ENCODE data around the gene ERCC4.

DNA sequence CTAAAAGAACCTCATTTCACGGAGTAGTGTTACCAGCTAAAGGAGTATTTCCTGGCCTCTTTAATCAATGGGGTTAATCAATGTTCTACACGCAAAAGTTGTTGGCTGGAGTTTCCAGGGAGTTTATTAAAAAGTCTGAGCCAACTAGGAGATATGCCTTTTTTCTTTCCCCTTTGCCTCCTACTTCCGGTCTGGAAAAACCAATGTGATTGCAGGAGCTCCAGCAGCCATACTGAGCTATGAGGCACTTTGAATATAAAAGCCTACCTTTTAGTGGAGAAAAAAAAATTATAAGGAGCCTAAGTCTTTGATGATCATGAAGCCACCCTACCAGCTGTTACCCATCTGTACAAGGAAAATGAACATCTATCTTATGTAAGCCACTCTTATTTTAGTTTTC lies 17.9 kb upstream of the ERCC4 start:
- TF ChIP-seq, protein P1, sequence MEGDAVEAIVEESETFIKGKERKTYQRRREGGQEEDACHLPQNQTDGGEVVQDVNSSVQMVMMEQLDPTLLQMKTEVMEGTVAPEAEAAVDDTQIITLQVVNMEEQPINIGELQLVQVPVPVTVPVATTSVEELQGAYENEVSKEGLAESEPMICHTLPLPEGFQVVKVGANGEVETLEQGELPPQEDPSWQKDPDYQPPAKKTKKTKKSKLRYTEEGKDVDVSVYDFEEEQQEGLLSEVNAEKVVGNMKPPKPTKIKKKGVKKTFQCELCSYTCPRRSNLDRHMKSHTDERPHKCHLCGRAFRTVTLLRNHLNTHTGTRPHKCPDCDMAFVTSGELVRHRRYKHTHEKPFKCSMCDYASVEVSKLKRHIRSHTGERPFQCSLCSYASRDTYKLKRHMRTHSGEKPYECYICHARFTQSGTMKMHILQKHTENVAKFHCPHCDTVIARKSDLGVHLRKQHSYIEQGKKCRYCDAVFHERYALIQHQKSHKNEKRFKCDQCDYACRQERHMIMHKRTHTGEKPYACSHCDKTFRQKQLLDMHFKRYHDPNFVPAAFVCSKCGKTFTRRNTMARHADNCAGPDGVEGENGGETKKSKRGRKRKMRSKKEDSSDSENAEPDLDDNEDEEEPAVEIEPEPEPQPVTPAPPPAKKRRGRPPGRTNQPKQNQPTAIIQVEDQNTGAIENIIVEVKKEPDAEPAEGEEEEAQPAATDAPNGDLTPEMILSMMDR (conservative IDR thresholded peaks at IDR 0.05; ENCODE audit: low read depth, low read length) = no peak
- TF ChIP-seq EZH2 (IDR thresholded peaks at IDR 0.05; ENCODE audit: borderline replicate concordance, low read depth, low read length, poor library complexity, severe bottlenecking) = no peak

Data from A673 (cell line).